Islet precursor cell (in vitro differentiated cells): ENCODE data around the gene ZBTB44.
"Not testable (repeated sequence)": the region's sequence is repeated elsewhere in the genome, so short reads cannot be mapped to it uniquely, and the experiment has no call there.

Experiments
- DNase-seq: peaks from one replicate; pipeline ENCODE4 v3.0.0-alpha.2; 2018

Gene ZBTB44

DNA sequence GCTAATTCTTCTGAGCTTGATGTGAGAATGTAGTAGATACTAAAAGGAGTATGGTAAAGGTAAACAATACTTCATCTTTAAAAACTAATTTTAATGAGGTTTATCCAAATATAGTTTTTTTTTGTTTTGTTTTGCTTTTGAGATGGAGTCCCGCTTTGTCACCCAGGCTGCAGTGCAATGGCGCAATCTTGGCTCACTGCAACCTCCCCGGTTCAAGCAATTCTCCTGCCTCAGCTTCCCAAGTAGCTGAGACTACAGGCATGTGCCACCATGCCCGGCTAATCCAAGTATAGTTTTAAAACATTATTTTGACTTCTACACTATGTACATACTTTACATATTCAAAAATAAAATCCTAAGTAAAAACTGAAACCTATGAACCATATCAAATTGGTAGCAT lies 4.1 kb downstream of the ZBTB44 start:
- no peak for DNase-seq

GRCh38 chr11:130308886-130309285 lies 5.8 kb downstream of the ZBTB44 start:
- DNase-seq, result no peak

DNA sequence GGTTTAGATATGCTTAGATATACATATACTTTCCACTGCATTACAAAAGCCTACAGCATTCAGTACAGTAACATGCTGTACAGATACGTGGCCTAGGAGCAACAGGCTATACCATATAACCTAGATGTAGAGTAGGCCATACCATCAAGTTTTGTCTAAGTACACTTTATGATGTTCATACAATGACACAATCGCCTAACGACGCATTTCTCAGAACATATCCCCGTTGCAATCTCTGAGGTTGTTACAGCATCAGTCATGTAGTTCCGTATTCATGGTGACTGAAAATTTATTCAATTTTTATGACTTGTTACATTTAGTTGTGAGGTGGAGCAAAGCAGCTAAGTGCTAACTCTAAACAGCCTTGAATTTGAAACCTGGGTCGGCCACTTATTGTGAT lies 6.7 kb downstream of the ZBTB44 start:
- DNase-seq, result no peak

DNA sequence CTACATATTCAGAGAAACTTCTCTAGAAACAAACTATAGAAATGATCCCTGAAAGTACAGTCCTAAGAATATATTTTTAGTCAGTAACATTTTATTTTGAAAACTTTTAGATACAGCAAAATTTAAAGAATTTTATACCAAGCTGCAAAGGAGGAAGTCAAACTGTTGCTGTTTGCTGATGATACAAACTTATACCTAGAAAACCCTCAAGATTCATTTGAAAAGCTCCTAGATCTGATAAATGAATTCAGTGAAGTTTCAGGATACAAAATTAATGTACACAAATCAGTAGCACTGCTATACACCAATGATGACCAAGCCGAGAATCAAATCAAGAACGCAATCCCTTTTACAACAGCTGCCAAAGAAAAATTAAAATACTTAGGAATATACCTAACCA lies 10.1 kb downstream of the ZBTB44 start:
- DNase-seq, result no peak

GRCh38 chr11:130301002-130301401 lies 13.7 kb downstream of the ZBTB44 start:
- DNase-seq, result no peak

DNA sequence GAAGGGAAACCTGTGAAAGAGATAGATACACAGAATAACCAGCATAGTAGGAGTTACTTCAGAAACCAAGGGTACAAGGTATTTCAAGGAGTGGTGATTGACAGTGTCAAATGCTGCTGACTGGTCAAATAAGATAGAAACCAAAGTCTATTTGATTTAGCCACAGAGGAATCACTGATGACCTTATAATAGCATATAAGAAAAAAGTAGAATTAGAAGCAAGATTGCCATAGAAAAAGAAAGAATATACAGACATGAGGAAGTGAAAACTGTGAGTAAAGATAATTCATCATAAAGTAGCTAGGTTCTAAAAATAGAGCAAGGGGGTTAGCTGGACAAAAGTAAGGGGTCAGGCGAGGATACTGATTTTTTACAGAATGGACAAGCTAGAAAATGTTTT lies 14.2 kb downstream of the ZBTB44 start:
- no peak for DNase-seq

DNA sequence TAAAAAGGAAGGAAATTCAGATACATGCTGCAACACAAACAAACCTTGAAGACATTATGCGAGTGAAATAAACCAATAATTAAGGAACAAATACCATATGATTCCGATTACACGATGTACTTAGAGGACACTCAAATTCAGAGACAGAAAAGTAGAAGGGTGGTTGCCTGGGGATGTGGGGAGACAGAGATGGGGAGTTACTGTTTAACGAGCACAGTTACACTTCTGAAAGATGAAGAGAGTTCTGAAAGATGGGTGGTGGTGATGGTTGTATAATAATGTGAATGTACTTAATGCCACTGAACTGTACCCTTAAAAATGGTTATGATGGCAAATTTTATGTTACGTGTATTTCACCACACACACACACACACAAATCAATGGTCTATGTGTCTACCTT lies 14.7 kb downstream of the ZBTB44 start:
- no peak for DNase-seq

GRCh38 chr11:130295657-130296056 lies 19.1 kb downstream of the ZBTB44 start:
- DNase-seq, result no peak

DNA sequence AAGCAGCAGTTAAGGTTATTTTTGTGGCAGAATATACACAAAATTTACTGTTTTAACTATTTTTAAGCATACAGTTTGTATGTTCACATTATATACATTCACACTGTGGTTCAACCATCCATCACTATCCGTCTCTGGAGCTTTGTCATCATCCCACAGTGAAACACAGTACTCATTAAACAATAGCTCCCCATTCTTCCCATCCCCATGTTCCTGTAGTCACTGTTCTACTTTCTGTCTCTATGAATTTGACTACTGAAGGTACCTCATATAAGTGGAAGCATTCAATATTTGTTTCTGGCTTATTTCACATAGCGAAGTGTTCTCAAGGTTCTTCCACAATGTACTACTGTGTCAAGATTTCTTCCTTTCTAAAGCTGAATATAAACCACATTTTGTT lies 32.6 kb downstream of the ZBTB44 start:
- DNase-seq, result no peak

DNA sequence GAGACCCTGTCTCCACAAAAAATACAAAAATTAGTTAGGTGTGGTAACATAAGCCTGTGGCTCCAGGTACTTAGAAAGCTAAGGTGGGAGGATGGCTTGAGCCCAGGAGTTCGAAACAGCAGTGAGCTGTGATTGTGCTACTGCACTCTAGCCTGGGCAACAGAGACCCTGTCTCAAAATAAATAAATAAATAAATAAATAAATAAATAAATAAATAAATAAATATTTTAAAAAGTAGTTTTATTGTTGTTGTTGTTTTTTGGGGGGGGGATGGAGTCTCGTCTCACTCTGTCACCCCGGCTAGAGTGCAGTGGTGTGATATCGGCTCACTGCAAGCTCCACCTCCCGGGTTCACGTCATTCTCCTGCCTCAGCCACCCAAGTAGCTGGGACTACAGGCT lies 33.4 kb downstream of the ZBTB44 start:
- DNase-seq, result not testable (repeated sequence)

DNA sequence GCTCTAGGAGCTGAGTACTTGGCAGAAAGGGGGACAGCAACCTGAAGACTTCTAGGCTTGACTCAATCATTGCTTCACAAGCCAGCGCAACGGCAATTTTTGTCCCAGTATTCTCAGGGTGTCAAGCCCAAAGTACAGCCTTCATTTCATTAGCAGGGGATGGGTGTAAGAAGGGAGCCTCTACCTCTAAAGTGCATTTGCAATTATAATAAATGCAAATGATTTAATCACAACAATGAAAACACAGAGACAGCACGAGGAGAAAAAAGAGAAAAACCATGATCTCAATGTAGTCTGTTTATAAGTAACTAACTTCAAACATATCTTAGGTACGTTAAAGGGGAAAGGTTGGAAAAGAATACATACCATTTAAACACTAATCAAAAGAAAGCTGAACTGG lies 34.7 kb downstream of the ZBTB44 start:
- DNase-seq, result no peak

GRCh38 chr11:130278745-130279144 lies 36.0 kb downstream of the ZBTB44 start:
- DNase-seq, result no peak

DNA sequence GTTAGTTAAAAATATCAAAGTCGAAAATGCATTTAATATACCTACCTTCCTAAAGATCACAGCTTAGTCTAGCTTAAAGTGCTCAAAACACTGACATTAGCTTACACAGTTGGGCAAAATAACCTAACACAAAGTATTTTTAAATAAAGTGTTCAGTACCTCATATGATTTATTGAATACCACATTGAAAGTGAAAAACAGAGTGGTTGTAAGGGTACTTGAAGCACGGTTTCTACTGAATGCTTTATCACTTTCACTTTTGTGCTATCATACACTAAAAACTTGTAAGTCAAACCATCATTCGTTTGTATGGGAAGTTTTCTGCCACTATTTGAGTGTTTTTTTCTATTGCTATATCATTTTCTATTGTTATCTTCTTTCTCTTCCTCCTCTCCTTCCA lies 36.6 kb downstream of the ZBTB44 start:
- DNase-seq, result no peak

DNA sequence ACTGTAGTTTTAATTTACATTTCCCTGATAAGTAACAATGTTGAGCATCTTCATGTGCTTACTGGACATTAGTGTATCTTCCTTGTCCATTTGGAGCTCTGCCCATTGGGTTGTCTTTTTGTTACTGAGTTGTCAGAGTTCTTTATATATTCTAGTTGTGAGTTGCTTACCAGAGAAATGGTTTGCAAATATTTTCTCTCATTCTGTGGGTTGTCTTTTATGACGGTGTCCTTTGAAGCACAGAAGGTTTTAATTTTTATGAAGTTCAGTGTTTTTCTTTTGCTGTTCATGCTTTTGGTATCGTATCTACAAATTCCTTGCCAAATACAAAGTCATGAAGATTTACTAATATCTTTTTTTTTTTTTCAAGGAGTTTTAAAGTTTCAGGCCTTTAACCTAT lies 42.4 kb downstream of the ZBTB44 start:
- no peak for DNase-seq

- no peak for DNase-seq
Observed at GRCh38 chr11:130269326-130269943, 45.3 kb downstream of the ZBTB44 start.

DNA sequence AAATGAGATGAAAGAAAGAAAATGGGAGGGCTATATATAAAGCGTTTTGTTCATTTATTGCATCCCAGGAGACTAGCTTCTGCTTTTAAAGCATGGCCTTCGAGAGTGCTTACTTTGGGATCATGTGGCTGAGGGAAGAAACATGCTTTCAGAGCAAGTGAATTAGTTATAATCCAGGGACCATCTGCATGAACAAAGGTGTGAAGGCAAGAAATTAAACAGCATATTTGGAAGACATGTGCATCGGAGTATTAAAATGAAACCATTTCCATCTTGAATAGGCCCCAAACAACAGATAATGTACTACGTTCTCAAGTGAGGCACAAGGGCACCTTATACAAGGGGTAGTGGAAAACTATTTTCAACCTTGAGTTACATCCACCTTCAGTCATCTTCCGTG lies 51.4 kb downstream of the ZBTB44 start:
- DNase-seq, result no peak

GRCh38 chr11:130262424-130262823 lies 52.3 kb downstream of the ZBTB44 start:
- no peak for DNase-seq

DNA sequence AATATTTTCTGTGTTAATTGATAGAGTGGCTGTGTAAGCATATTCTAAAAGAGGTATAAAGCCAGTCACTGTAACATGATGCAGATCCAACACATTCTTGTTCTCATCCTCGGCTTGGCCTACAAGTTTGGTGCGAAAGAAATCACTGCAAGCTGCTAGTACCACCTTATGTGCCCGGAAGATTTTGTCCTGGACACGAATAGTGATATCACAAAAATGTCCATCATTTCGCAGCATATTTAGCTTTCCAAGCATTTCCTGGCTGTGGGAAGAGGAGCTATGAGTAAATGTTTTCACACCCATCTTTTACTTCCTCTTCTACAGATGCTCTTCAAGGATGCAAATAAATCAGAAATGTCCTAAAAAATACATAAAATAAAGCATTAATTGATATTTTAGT lies 53.1 kb downstream of the ZBTB44 start:
- no peak for DNase-seq

- no peak for DNase-seq
Observed at GRCh38 chr11:130260742-130261141, 54.0 kb downstream of the ZBTB44 start.

GRCh38 chr11:130260080-130260627 lies 54.6 kb downstream of the ZBTB44 start:
- no peak for DNase-seq

- not testable (repeated sequence) for DNase-seq
Observed at GRCh38 chr11:130251763-130252162, 63.0 kb downstream of the ZBTB44 start.

DNA sequence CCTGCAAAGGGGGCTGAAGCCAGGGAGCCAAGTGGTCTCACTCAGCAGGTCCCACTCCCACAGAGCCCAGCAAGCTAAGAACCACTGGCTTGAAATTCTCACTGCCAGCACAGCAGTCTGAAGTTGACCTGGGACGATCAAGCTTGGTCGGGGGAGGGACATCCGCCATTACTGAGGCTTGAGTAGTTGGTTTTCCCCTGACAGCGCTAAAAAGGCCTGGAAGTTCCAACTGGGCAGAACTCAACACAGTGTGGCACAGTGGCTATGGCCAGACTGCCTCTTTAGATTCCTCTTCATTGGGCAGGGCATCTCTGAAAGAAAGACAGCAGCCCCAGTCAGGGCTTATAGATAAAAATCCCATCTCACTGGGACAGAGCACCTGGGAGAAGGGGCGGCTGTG lies 64.8 kb downstream of the ZBTB44 start:
- DNase-seq, result not testable (repeated sequence)

GRCh38 chr11:130249371-130249770 lies 65.3 kb downstream of the ZBTB44 start:
- DNase-seq, result no peak

GRCh38 chr11:130247319-130247718 lies 67.4 kb downstream of the ZBTB44 start:
- DNase-seq, result no peak

DNA sequence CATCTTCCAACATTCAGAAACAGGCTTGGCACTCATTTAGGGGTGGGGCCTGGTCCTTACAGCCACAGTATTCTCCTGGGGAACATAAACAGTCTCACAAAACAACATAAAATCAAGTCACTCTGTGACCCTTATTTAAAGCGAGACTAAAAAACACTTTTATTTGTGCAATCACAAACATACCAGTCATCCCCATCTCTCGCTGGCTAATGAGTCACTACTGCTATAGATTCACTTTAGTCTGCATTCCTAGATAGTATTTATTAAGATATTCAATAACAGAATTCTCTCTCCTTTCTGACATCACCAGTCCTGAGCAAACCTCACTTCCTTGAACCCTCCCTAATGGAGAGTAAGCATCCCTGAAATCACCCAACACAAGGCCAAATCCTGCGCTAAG lies 68.0 kb downstream of the ZBTB44 start:
- no peak for DNase-seq
